ENCODE results near the gene PRKCI. TPM values are rescaled to one million over a fixed set of nuclear protein-coding genes. Genes with fewer than 3 reads are reported as not detected.
"Not testable (repeated sequence)": the region's sequence is repeated elsewhere in the genome, so short reads cannot be mapped to it uniquely, and the experiment has no call there.

The PRKCI gene
- total RNA-seq, 4 donors from 2014 or later: 28.2 to 54.2 (median 34.3) TPM

DNA sequence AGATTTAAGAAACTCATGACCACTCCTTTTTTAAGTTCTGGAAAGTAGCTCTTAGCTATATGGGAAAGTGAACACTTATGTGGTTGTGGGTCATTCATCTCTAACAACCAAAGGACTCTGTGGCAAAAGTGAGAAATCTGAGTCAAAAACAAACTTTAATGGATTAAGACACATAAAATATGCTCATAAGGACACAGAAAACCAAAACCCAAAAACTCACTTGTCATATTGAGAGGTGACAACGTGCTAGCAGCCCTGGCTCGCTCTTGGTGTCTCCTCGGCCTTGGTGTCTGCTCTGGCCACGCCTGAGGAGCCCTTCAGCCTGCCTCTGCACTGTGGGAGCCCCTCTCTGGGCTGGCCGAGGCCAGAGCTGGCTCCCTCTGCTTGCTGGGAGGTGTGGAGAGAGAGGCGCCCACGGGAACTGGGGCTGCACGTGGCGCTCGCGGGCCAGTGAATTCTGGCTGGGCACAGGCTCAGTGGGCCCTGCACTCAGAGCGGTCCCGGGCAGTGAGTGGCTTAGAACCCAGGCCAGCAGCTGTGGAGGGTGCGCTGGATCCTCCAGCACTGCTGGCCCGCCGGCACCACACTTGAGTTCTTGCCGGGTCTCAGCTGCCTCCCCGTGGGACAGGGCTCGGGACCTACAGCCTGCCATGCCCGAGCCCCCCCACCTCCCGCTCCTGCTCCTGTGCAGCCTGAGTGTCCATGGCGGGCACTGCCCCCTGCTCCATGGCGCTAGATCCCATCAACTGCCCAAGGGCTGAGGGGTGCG, 105.0 kb downstream of the PRKCI start:
- Histone ChIP-seq H3K27ac (no peak overlapping the region), H3K36me3 (no peaks in the 10 kb centered on the region), H3K4me3 (no peak overlapping the region), H3K4me1 (peaks cover 0 to 6% (median 0%) of the 10 kb centered on the region in 4 donors), H3K9me3 (peaks cover 0 to 9% (median 0%) of the 10 kb centered on the region in 4 donors), H3K27me3 (no peaks in the 10 kb centered on the region)
- WGBS, 2 donors: 94 to 95% methylated on average over 16 to 21 of the region's 24 CpGs
- TF ChIP-seq, protein P1, sequence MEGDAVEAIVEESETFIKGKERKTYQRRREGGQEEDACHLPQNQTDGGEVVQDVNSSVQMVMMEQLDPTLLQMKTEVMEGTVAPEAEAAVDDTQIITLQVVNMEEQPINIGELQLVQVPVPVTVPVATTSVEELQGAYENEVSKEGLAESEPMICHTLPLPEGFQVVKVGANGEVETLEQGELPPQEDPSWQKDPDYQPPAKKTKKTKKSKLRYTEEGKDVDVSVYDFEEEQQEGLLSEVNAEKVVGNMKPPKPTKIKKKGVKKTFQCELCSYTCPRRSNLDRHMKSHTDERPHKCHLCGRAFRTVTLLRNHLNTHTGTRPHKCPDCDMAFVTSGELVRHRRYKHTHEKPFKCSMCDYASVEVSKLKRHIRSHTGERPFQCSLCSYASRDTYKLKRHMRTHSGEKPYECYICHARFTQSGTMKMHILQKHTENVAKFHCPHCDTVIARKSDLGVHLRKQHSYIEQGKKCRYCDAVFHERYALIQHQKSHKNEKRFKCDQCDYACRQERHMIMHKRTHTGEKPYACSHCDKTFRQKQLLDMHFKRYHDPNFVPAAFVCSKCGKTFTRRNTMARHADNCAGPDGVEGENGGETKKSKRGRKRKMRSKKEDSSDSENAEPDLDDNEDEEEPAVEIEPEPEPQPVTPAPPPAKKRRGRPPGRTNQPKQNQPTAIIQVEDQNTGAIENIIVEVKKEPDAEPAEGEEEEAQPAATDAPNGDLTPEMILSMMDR (IDR thresholded peaks at IDR 0.05): no peak
- no peak for TF ChIP-seq POLR2A (IDR thresholded peaks at IDR 0.05)
- TF ChIP-seq EP300 (IDR thresholded peaks at IDR 0.05): no peak
- no peak for DNase-seq (ENCODE audit: low spot score in 2 of 2)

DNA sequence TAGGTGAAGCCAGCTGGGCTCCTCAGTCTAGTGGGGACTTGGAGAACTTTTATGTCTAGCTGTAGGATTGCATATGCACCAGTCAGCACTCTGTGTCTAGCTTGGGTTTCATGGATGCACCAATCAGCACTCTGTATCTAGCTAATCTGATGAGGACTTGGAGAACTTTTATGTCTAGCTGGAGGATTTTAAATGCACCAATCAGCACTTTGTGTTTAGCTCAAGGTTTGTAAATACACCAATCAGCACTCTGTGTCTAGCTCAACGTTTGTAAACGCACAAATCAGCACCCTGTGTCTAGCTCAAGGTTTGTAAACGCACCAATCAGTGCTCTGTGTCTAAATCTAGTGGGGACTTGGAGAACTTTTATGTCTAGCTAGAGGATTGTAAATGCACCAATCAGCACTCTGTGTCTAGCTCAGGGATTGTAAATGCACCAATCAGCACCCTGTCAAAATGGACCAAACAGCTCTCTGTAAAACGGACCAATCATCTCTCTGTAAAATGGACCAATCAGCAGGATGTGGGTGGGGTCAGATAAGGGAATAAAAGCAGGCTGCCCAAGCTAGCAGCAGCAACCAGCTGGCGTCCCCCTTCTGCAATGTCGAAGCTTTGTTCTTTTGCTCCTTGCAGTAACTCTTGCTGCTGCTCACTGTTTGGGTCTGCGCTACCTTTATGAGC, 105.8 kb downstream of the PRKCI start:
- H3K36me3 ChIP-seq; DNase-seq (ENCODE audit: low spot score in 2 of 2); H3K27ac ChIP-seq; H3K27me3 ChIP-seq; H3K9me3 ChIP-seq; H3K4me3 ChIP-seq; H3K4me1 ChIP-seq: not testable (repeated sequence)
- 93 to 95% methylated on average over 7 of the region's 7 CpGs for WGBS, 2 donors

DNA sequence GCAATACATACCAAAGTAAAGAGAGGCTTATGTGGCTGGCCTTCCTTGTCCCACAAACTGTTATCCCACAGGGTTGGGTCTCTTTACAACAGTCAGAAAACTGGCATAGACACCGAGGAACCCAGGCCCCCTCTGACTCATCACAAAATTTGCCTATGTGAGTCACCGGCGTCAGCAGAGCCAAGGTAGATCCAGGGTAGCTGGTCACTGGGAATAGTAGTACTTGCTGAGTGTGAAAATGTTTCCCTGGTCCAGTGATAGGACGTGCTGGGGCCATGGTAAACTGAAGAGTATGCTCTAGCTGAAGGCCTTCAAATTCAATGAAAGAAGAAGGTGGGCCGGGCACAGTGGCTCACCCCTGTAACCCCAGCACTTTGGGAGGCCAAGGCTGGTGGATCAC, 108.1 kb downstream of the PRKCI start:
- no peaks in the 10 kb centered on the region for H3K27me3 ChIP-seq
- no peak overlapping the region for H3K27ac ChIP-seq
- no peaks in the 10 kb centered on the region for H3K36me3 ChIP-seq
- peaks cover 0 to 9% (median 0%) of the 10 kb centered on the region in 4 donors for H3K9me3 ChIP-seq
- no peaks in the 10 kb centered on the region for H3K4me1 ChIP-seq
- no peak for DNase-seq (ENCODE audit: low spot score in 2 of 2)
- no peak overlapping the region for H3K4me3 ChIP-seq
- TF ChIP-seq EP300 (IDR thresholded peaks at IDR 0.05): no peak
- TF ChIP-seq POLR2A (IDR thresholded peaks at IDR 0.05): no peak
- TF ChIP-seq, protein P1 (IDR thresholded peaks at IDR 0.05): no peak
- whole genome bisulfite sequencing, 2 donors: 86% methylated on average over 5 of the region's 5 CpGs

DNA sequence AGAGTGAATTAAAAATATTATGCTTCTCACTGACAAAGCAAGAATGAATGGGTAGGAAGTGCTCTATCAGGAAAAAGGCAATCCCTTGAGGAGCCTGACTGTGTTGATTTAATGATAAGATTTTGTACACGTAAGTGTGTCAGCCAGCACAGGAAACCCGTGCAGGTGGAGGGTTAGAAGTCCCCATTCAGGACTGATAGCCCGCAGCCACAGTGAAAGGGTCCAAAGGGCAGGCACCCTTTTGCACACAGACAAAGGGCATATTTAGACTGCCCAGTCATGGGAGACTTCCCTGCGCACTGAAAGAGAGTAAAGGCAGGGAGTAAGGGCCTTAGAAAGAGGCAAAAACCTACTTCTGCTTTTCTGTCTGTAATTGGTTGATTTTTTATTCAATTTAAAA, 108.9 kb downstream of the PRKCI start:
- WGBS, 2 donors: 34 to 64% methylated on average over 4 of the region's 4 CpGs
- no peaks in the 10 kb centered on the region for H3K27me3 ChIP-seq
- no peaks in the 10 kb centered on the region for H3K36me3 ChIP-seq

DNA sequence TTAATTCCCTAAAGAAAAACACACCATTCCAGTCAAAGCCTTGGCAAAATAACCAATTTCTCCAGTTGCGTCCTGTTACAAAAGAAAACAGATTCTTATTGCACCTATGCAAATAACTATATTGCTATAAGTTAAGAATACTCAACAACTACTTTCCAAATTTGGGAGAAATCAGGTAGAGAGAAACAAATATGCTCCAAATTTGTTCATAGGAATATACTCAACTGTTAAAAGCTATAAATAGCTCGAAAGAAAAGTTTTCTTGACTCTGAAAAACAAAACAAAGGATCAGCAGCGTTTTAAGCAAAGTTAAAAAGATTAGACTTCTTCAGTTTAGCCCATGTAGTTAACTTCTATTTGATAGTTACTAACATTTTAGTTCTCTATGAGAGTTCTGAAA, 115.2 kb downstream of the PRKCI start:
- Histone ChIP-seq H3K4me3 (no peak overlapping the region), H3K27me3 (no peaks in the 10 kb centered on the region), H3K36me3 (no peaks in the 10 kb centered on the region), H3K9me3 (no peaks in the 10 kb centered on the region), H3K4me1 (peaks cover 0 to 6% (median 0%) of the 10 kb centered on the region in 4 donors), H3K27ac (no peak overlapping the region)
- 79 to 80% methylated on average over 3 of the region's 3 CpGs for WGBS, 2 donors
- TF ChIP-seq POLR2A (IDR thresholded peaks at IDR 0.05): no peak
- TF ChIP-seq, protein P1 (IDR thresholded peaks at IDR 0.05): no peak
- no peak for TF ChIP-seq EP300 (IDR thresholded peaks at IDR 0.05)
- no peak for DNase-seq (ENCODE audit: low spot score in 2 of 2)

More for the DNA sequence above, 108.9 kb downstream of the PRKCI start:
- no peak overlapping the region for H3K4me3 ChIP-seq
- peaks cover 0 to 9% (median 0%) of the 10 kb centered on the region in 4 donors for H3K9me3 ChIP-seq
- no peak overlapping the region for H3K27ac ChIP-seq
- H3K4me1 ChIP-seq: no peaks in the 10 kb centered on the region
- TF ChIP-seq EP300 (IDR thresholded peaks at IDR 0.05) (no peak), POLR2A (IDR thresholded peaks at IDR 0.05) (no peak)
- TF ChIP-seq, protein P1 (IDR thresholded peaks at IDR 0.05): no peak
- DNase-seq (ENCODE audit: low spot score in 2 of 2): no peak
